Skeletal muscle cell (primary cell): ENCODE measurements around the gene LAIR2.

Experiments
- DNase-seq: peaks from one replicate; pipeline ENCODE4 v3.0.0-alpha.2; 2010; ENCODE audit warnings: low read depth
- H3K4me3 ChIP-seq: 2 replicates; pipeline ENCODE4 v1.5.1; 2011; ENCODE audit warnings: low read depth, mild to moderate bottlenecking, control low read depth, low read length, moderate library complexity

LAIR2 gene

GRCh38 chr19:54502518-54503048 is at the start of gene LAIR2:
Gene LAIR2, plus strand, starts transcription at chr19:54502831. Its CDS starts 88 bp downstream, at chr19:54502919.
- no peak for DNase-seq
- H3K4me3 ChIP-seq: no peak within 1 kb of the TSS

GRCh38 chr19:54453921-54454780 is 48.5 kb upstream of the LAIR2 start:
- DNase-seq: no peak
- H3K4me3 ChIP-seq: no peak overlapping the region

GRCh38 chr19:54454781-54455675 is 47.6 kb upstream of the LAIR2 start:
- no peak for DNase-seq
- no peak overlapping the region for H3K4me3 ChIP-seq

GRCh38 chr19:54455786-54456422 is 46.7 kb upstream of the LAIR2 start:
- H3K4me3 ChIP-seq: no peak overlapping the region
- no peak for DNase-seq

- no peak overlapping the region for H3K4me3 ChIP-seq
- no peak for DNase-seq
Observed at GRCh38 chr19:54456423-54457373, 45.9 kb upstream of the LAIR2 start.

- no peak overlapping the region for H3K4me3 ChIP-seq
- no peak for DNase-seq
Observed at GRCh38 chr19:54457773-54458647, 44.6 kb upstream of the LAIR2 start.

- no peak for DNase-seq
- no peak overlapping the region for H3K4me3 ChIP-seq
Observed at GRCh38 chr19:54458648-54459281, 43.9 kb upstream of the LAIR2 start.

- DNase-seq: no peak
- no peak overlapping the region for H3K4me3 ChIP-seq
Observed at GRCh38 chr19:54459282-54460229, 43.1 kb upstream of the LAIR2 start.

GRCh38 chr19:54460230-54461005 is 42.2 kb upstream of the LAIR2 start:
- no peak for DNase-seq
- no peak overlapping the region for H3K4me3 ChIP-seq

- DNase-seq: no peak
- H3K4me3 ChIP-seq: no peak overlapping the region
Observed at GRCh38 chr19:54461210-54461609, 41.4 kb upstream of the LAIR2 start.

GRCh38 chr19:54461613-54462012 is 41.0 kb upstream of the LAIR2 start:
- DNase-seq: no peak
- no peak overlapping the region for H3K4me3 ChIP-seq

GRCh38 chr19:54462047-54462654 is 40.5 kb upstream of the LAIR2 start:
- peak overlapping the region; percentile 60 for H3K4me3 ChIP-seq
- DNase-seq: no peak

GRCh38 chr19:54462655-54463530 is 39.7 kb upstream of the LAIR2 start:
- H3K4me3 ChIP-seq: peak overlapping the region; percentile 60

GRCh38 chr19:54463531-54464043 is 39.0 kb upstream of the LAIR2 start, which contains the start of gene LENG9:
Gene LENG9, minus strand, starts transcription at chr19:54463778. Its CDS starts 252 bp downstream, at chr19:54463526.
- H3K4me3 ChIP-seq: peak within 1 kb of the TSS; percentile 60
- DNase-seq: peak; percentile 97

More at GRCh38 chr19:54462655-54463530, 39.7 kb upstream of the LAIR2 start:
- DNase-seq: peak; percentile 41
